HCEC 1CT (cell line): Measurements from ENCODE around the gene NPLOC4.

Experiments used
- DNase-seq: peaks from one replicate; pipeline ENCODE4 v3.0.0-alpha.2; 2017

Gene NPLOC4

DNA sequence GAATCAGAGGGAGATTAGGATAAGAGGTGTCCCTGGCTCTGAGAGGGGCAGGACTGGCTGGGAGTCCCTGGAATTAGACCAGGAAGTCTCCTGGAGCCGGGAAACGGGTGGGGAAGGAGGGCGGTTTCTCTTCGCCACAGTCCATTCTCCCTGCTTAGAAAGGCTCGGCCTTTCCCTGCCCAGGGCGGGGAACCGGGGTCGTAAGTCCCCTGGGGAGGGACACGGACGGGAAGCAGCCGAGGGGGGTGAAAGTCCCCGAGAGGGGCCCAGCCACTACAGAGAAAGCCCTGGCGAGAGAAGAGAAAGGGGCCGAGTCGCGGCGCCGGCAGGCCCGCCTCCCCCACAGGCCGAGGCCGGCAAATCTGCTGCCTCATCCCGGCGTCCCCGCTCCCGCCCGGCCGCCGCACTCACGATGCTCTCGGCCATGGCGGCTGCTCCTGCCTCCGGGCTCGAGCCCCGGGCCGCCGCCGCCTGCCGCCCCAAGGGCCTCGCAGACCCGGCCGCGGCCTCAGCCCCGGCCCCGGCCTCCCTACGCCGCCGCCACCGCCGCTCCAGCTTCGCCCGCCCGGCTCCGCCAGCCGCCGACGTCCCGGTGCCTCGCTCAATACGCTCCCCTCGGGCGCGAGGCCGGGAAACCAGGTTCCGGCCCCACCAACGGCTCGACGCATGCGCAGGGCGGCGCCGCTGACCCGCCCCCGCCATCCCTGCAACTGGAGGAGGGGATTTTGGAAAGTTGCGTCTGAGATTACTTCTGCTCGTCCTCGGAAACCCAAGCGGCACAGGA lies at the start of gene NPLOC4, which contains the start of gene TSPAN10:
Gene NPLOC4 (minus strand): TSS at position 608 of the 784 bp plus-strand sequence. CDS start 182 bp downstream, at position 426.
Gene TSPAN10 (plus strand): TSS at position 692 of the 784 bp plus-strand sequence. CDS start 5,217 bp downstream, outside the sequence.
- DNase-seq, result peak; percentile 74

DNA sequence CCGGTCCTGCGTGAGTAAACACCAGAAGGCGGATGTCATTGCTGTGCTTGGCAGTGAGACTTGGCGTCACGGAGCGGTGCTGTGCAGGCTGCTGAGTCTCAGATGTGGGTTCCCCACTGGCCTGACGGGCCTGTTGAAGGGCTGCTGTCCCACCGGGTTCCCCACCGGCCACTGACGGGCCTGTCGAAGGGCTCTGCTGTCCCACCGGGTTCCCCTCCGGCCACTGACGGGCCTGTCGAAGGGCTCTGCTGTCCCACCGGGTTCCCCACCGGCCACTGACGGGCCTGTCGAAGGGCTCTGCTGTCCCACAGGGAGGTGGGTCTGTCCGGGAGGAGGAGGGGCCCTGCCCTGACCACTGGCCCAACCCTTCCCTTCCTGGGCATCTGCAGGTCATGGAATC lies 49.7 kb upstream of the NPLOC4 start:
- no peak for DNase-seq

GRCh38 chr17:81685108-81685507 lies 48.2 kb upstream of the NPLOC4 start:
- peak; percentile 73 for DNase-seq

DNA sequence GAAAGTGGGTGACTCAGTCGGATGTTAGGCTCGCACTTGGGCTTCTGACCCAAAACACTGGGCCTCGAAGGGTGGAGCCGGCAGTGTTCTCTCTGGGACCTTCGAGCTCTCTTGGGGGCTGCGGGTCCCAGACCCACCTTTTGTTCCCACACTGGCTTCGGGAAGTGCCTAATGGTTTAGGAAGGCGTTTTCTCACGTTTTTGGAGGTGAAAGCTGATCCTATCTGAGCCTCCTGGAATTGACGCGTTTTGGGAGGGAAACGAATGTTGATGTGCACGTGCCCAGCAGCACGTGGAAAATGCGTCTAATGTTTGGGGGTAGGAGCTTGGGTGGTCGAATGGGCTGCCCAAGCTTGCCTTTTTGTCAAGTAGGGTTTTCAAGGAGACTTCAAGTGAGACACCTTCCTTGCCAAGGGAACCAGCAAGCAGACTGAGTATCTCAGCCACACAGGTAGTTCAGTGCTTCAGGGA lies 47.6 kb upstream of the NPLOC4 start:
- DNase-seq, result no peak

DNA sequence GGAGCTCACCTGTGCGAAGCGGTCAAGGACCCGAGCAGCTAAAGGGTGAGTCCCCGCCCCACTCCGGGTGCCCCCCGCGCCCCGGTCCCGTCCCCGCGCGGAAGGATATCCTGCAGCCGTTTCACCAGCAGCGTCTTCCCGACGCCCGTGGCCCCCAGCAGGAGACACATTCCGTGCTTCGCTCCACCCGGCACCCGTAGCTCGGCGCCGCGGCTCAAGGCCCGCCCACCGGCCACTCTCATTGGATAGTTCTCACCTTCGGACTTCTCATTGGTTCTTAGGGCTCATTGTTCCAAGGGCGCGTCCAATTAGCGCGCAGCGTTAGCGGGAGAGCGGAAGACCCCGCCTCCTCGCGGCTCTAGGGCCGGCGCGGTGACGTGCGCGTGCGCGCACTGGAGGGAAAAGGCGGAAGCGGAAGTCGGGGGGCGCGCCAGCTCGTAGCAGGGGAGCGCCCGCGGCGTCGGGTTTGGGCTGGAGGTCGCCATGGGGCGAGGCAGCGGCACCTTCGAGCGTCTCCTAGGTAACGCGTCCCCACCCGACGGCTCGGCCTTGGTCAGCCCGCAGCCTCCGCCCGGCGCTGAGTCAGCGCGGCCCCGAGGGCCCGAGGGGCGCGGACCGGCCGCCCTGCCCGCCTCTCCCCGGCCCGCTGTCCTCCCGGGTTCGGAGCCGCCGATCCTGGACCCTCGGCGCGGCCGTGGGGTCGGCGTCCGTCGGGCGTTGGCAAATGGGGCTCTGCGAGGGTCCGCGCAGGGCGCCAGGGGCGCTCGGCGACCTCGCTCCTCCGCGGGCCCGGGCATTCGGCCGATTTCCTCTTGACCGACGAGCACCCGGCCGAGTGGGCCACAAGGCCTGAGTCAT lies 46.9 kb upstream of the NPLOC4 start, which contains the start of the genes ARL16 and HGS:
Gene ARL16 (minus strand): TSS at position 214 of the 858 bp plus-strand sequence. CDS start 44 bp downstream, at position 170.
Gene HGS (plus strand): TSS at position 428 of the 858 bp plus-strand sequence. CDS start 56 bp downstream, at position 484.
- peak; percentile 98 for DNase-seq

DNA sequence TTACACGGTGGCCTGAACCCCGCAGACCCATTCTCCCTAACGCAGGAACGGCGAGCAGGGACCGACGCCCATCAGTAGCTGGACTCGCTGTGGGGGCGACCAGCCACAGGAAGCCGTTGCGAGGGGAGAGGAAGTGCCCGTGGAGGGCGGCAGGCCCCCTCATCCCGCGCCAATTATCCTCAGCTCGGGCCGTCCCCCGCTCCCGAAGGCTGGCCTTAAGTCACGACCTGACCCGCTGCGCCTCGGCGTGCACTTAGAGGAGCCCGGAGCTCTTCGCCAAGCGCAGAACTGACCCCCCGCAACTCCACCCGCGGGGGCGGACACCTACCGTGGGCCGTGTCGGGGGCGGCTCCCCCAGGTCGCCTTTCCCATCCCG lies 46.3 kb upstream of the NPLOC4 start:
- no peak for DNase-seq

DNA sequence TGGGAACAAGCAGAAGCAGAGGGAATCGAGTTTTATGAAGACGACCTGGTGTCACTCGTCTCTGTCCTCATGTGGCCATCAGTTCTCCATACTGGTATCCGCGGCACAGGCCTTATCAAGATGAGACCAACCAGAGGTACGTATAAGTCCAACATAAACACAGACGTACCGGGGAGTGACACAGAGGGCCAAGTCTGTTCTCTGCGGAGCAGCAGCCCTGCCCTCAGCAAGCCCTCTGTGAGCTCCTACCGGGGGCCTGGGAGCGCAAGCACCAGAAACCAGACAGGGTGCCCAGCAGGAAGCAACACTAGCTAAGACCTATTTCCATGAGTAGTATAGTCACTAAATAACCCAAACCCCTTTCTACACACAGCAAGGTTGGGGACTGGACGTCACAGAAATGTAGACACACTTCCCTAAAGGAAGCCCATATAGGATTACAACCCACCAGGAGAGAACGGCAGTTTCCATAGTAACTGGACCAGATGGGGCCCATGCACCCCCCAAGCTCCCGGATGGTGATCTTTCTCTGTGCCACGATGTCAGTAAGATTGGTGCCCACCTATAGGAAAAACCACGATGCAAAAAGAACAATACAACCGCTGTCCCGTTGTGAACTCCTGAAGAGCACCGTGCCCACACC lies 45.8 kb upstream of the NPLOC4 start:
- DNase-seq, result no peak

- DNase-seq, result no peak
Observed at GRCh38 chr17:81681672-81682071, 44.8 kb upstream of the NPLOC4 start.

DNA sequence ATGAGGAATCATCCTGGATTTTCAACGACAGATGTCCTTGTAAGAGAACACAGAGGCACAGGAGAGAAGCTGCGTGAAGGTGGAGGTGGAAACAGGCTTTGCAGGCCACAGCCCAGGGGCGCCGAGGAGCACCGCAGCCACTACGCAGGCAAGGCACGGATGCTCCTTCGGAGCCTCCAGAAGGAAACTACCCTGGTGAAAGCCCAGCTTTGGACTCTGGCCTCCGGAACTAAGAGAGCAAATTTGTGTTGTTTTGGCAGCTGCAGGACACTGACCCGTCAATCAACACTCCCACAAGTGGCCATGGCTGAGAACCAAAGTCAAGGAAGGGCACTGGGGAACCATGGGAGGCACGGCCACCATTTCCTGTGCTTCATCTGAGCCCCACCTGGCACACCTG lies 43.2 kb upstream of the NPLOC4 start:
- no peak for DNase-seq

DNA sequence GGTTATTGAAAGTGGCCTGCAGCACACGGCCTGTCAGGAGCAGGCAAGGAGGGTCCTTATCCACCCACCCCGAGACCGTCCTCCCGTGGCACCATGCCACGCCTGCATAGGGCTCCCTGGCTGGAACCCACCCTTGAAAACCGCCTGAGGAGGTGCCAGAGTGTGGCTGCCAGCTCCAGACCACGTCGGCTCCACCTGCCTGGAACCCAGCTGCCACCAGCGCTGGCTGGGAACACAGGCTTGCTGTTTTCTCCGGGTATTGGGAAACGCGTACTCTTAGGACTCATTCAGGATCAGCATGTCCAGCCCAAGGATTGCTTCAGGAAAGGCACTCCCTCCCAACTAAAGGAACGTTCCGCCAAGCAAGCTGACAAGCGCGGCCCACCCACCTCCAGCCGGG lies 40.0 kb upstream of the NPLOC4 start:
- no peak for DNase-seq

DNA sequence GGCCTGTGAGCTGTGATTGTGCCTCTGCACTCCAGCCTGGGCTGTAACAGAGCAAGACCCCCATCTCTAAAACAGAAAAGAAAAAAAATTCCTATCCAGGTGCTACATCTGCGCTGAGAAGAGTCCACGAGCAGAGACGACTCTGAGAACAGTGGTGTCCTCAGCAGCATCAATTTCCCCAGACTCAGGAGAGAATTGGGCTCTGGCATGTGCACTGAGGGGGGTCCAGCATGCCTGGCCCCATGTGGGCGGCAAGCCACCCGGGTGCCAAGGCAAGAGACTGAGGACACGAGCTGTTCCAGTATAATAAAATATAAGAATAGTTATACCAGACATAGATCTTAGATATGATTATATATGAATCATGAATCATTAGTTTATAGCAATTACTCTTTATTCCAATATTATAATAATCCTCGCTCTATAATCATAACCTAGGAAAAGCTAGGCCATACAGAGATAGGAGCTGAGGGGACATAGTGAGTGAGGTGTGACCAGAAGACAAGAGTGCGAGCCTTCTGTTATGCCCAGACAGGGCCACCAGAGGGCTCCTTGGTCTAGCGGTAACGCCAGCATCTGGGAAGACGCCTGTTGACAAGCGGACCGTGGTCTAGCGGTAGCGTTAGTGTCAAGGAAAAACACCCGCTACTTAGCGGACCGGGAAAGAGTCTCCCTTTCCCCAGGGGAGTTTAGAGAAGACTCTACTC lies 38.8 kb upstream of the NPLOC4 start:
- peak; percentile 11 for DNase-seq

DNA sequence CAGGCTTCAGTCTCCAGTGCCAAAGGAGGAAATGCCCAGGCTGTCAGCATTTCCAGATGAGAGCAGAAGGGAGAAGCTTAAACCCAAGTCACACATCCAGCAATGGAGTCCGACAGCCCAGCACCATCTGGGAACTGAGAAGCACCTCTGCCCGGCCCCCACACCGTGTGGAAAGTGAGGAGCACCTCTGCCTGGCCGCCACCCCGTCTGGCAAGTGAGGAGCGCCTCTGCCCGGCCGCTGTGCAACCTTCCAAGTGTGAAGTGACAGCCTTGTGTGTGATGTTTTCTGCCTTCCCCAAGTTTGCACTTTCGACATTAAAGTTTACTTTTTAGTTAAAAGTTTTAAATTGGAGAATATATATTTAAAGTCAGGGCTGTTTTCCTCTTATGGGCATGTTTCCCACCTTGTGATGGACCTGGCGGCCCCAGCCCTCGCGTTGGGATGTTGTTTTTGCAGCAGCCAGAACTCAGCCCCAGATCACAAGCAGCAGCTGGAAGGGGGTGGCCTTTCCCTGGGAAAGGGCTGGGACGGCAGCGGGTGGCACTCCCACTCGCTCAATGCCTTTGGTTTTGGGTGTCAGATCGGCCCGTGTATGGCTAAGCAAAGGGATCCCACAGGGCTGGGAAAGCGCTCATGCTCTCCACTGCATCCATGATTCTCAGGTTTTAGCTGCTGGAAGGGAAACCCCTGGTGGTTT lies 36.8 kb upstream of the NPLOC4 start:
- no peak for DNase-seq

DNA sequence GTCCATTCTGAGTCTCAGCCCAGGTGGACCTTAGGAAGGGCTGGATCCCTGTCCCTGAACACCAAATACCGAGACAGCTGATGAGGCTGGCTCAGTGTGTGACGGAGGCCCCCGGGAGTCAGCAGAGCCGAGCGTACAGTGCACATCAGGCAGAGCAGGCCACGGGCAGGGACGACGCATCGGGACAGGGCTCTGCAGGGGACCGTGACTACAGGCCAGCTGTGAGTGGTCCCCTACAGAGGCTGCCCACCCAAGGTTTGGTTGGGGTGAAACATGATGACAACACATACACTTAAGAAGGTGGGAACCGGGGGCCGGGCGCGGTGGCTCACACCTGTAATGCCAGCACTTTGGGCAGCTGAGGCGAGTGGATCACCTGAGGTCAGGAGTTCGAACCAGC lies 36.0 kb upstream of the NPLOC4 start:
- DNase-seq, result no peak

DNA sequence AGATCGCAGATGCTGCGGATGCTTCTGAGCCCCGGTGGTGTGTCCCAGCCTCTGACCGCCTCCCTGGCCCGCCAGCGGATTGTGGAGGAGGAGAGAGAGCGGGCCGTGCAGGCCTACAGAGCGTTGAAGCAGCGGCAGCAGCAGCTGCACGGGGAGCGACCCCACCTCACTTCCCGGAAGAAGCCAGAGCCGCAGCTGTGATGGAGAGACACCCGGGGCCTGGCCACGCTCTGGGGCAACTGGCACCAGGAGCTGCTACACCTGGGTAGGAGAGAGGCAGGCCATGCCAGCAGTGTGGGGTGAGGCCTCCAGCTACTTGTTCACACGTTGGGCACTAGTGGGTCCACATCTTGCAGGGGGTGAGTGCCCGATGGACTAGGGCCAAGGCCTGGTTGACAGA lies 35.6 kb upstream of the NPLOC4 start:
- no peak for DNase-seq

DNA sequence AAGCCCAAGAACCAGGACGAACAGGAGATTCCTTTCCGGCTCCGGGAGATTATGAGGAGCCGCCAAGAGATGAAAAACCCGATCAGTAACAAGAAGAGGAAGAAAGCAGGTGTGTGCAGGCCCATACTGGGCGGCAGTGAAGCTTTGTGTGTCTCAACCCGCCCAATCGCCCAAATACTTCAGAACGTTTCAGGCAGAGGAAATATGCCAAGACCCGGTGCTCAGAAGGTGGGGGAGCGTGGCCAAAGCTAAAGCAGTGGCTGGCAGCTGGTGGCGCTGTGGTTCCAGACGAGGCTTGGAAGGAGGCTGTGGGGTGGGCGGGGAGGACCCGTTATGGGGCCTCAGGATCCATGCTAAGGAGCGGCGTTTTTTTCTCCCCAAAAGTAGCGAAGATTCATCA lies 30.8 kb upstream of the NPLOC4 start:
- DNase-seq, result no peak

DNA sequence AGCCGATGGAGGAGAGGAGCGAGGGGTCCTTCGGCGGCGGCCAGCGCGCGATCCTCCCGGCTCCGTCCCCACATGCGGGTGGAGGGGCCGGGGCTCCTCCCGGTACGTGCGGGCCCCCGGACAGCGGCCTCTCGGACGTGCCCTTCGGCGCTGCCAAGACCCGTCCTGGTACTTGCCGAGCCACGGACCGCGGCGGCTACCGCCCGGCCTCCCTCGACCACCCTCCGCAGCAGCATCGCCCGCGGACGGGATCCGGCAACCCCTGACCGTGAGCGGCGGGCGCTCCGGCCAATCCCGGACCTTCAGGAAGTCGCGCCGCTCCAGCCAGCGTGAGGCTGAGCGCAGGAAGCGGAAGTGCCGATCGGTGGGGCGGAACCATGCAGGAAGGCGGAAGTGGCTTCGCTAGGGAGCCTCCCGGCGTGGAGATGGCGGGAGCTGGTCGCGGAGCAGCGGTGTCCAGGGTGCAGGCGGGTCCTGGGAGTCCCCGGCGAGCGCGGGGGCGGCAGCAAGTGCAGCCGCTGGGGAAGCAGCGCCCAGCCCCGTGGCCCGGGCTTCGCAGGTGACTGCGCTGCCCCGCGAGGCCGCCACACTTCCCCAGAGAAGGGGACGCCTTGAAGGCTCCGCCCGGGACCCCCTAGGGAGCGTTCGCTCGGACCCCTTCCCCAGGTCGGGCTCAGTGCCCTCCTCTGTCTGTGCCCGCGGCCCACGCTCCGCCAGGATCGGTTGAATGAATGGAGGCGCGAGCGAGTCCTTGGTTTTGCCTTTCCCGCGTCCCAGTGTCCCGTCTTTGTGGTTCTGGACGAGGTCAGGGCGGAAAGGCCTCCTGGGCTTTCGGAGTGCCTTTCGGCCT lies 29.7 kb upstream of the NPLOC4 start, which contains the start of the genes CCDC137 and OXLD1:
Gene CCDC137 (plus strand): TSS at position 396 of the 850 bp plus-strand sequence. CDS start 30 bp downstream, at position 426.
Gene OXLD1 (minus strand): TSS at position 264 of the 850 bp plus-strand sequence. CDS start 28 bp downstream, at position 236.
- peak; percentile 95 for DNase-seq

GRCh38 chr17:81666092-81666341 lies 29.1 kb upstream of the NPLOC4 start:
- DNase-seq, result no peak

DNA sequence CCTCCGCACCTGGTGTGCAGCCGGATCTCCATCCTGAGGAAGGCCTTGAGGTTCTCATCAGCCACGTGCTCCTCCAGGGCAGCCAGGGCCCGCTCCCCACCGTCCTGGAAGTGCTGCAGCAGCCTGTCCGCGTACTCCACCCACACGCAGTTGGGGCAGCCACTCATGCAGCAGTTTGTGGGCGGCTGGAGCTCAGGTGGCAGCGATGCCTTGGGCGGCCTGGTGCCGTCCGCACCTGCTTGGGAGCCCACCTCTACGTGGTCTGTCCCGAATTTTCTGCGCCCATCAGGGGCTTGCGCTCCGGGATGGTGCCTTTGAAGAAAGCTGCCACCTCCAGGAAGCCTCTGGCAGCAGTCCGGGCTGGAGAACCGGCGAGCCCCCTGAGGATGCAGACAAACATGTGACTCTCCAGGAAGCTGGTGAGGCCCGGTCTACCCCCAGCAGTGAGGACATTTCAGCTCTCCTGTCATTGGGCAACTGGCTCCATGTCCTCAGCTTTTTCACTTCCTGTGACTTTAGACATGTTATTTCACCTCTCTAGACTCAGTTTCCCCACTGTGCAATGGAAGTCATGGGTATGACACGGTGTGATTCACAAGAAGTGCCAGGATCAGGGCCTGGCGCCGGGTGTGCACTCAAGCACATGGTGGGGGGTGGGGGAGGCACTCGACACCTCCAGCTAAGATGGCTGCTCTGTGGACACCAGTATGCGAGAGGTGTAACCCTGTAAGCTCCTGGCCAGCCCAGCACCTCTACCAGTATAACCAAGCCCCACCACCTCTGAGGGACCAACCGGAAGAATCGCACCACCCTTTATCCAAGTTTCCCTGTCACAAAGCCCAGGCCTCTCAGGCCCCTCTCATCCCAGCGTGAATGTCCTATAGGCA lies 28.5 kb upstream of the NPLOC4 start:
- peak; percentile 17 for DNase-seq

GRCh38 chr17:81664051-81664470 lies 27.1 kb upstream of the NPLOC4 start:
- no peak for DNase-seq

DNA sequence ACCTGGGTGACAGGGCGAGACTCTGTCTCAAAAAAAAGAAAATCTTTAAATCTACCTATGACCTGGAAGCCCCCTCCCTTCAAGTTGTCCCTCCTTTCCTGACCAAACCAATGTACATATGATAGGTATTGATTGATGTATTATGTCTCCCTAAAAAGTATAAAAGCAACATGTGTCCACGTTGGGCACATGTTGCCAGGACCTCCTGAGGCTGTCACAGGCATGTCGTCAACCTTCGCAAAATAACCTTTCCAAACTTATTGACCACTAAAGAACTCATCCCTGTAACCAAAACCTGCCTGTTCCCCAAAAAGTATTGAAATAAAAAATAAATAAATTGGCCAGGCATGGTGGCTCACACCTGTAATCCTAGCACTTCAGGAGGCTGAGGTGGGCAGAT lies 25.1 kb upstream of the NPLOC4 start:
- no peak for DNase-seq
